AG10803 (cell line): Measurements from ENCODE around the gene PGM1.

ENCODE experiments used
- DNase-seq: peaks from one replicate; pipeline ENCODE4 v3.0.0; 2010; ENCODE audit warnings: low read depth
- H3K4me3 ChIP-seq: 2 replicates; pipeline ENCODE4 v1.5.1; 2011; ENCODE audit warnings: mild to moderate bottlenecking, low read length, control low read depth
- TF ChIP-seq, protein P1 (sequence below): conservative IDR thresholded peaks from 2 replicates; pipeline ENCODE4 v1.5.1; 2011; ENCODE audit warnings: mild to moderate bottlenecking, low read length, control low read depth, inconsistent platforms

PGM1 gene

DNA sequence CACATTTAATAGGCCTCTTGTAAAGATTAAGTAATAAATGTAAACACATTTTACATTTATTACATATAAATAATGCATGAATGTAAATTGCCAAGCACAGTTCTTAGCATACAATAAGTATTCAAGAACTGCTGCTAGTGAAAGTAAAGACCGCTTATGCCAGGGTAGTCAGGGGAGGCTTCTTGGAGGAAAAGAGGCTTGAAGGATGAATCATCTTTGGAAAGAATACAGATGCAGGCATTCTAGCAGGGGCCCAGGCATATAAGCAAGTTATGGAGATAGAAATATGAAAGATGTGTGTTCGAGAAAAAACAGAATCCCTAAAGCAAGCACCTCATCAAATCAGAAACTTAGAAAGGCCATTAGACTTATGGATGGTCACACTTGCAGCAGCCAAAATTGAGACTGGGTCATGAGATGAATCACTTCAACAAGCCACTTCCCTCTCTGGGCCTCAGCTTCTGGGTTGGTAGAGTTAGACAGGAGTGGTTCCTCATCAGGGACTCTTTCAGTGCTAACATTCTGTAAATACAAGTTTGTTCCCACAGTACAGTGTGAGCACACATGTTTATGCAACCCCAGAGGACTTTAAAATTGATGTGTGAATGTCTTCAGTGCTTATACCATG is 100.8 kb downstream of the PGM1 start:
- TF ChIP-seq, protein P1, sequence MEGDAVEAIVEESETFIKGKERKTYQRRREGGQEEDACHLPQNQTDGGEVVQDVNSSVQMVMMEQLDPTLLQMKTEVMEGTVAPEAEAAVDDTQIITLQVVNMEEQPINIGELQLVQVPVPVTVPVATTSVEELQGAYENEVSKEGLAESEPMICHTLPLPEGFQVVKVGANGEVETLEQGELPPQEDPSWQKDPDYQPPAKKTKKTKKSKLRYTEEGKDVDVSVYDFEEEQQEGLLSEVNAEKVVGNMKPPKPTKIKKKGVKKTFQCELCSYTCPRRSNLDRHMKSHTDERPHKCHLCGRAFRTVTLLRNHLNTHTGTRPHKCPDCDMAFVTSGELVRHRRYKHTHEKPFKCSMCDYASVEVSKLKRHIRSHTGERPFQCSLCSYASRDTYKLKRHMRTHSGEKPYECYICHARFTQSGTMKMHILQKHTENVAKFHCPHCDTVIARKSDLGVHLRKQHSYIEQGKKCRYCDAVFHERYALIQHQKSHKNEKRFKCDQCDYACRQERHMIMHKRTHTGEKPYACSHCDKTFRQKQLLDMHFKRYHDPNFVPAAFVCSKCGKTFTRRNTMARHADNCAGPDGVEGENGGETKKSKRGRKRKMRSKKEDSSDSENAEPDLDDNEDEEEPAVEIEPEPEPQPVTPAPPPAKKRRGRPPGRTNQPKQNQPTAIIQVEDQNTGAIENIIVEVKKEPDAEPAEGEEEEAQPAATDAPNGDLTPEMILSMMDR: no peak
- DNase-seq: peak; percentile 31
- no peak overlapping the region for H3K4me3 ChIP-seq

DNA sequence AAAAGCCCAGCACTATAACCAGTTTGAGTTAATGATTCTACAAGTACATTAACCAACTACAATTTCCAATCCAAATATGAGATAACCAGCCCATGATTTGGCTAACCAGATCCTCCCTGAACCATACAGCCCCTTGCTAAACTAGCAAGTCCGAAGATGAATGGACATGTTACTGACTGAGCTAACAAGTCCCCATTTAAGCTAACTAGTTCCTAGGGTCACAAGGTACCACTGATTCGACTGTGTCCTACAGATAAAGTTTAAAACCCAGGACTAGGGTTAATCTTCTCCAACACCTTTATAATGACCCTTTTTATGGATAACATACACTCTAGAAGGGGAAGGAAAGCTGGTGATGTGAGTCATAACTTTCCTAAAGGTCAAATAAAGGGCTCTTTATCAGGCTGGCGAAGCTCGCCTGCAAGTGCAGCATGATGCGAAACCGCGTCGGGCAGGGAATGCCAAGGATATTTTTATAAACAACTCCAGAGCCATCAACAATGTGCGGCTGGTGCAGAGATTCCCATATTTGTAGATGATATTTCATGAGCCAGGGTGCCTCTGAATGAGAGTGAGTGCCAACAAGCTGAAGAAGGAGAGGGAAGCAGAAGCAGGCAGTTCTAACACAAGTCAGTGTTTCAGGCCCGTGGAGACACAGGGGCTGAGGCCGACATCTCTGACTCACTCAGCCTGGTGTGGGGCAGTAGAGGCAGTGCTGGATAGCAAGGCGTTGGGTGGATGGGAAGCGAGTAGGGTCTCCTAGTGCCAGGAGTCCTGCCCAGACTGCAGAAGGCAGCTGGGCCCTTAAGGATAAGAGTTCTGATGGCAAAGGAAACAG is 105.0 kb downstream of the PGM1 start:
- no peak overlapping the region for H3K4me3 ChIP-seq
- TF ChIP-seq, protein P1: no peak
- peak; percentile 69 for DNase-seq

DNA sequence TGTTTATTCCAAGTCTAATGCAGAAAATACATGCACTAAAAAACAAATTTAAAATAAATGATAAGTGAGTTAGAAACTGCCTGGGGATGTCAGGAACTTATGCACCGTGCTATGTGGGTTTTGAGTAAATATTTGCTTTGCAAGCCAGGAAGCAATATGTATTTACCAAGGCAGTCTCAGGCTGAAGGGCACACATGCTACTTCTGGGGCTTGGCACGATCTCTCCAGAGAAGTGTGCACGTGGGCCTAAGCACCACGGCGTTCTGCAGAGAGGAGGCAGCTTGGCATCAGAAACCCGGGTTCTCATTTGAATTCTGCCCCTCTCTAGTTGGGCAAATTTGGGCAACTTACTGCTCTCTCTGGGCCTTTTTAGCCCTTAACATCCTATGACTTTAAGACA is 108.0 kb downstream of the PGM1 start:
- TF ChIP-seq, protein P1: no peak
- H3K4me3 ChIP-seq: no peak overlapping the region
- DNase-seq: no peak

DNA sequence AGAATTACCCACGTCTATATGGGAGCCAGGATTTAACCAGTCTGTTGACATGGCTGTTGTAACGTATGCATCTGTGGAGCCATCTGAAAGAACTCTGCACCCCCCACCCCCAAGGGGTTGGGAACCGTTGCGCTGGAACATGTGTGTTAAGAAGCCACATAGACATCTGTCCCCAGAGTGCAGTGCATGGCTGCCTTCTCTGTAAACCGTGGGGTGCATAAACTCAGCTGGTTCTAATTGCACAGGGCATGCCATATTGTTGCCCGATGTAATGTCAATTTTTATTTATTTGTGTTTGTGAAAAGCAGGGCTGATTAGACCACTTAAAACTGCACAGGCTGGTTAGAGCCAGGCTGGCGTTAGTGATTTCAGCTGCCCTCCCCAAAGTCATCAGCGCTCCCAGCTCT is 110.5 kb downstream of the PGM1 start:
- TF ChIP-seq, protein P1: no peak
- no peak for DNase-seq

DNA sequence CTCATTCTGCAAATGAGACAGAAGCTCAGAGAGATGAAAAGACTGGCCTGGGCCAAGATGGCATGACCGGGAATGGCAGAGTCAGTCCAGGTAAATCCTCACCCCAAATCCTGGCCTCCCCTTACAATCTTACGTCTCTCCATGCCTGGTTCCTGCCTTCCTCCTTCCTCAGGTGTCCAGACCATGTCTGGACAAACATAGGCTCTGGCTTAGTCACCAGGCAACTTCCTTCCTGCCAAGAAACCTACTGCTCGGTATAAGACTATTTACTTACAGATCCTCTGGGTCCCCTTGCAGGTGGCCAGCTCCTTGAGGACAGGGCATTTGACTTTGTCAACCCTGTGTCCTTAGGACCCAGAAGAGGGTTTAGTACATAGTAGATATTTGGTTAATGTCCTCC is 111.2 kb downstream of the PGM1 start:
- TF ChIP-seq, protein P1: no peak
- H3K4me3 ChIP-seq: no peak overlapping the region
- no peak for DNase-seq

More for the DNA sequence above, 110.5 kb downstream of the PGM1 start:
- H3K4me3 ChIP-seq: no peak overlapping the region

DNA sequence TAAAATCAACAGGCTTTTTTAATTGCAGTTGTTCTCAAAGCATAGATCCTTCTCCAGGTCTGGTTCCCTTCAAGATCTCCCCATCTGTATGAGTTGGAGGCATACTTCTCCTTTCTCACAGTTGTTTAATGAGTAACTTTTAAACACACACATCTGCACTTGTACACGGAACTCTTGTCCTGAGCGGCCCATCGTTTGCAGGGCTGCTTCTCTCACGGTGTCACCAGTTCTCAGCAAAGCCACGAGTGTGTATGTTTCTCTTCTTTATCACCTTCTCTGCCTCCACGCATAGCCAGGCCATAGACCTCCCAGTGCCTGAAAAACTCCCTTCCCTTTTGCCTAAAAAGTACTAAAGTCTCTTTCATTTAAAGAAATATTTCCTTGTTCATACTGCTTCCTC is 111.9 kb downstream of the PGM1 start:
- H3K4me3 ChIP-seq: no peak overlapping the region
- TF ChIP-seq, protein P1: no peak
- no peak for DNase-seq
